NCI-H2196 treated with DMSO at 0.1 percent for 48 hours (cell line): ENCODE data around the gene NIP7.
"Not testable (repeated sequence)": the region's sequence is repeated elsewhere in the genome, so short reads cannot be mapped to it uniquely, and the experiment has no call there.

Experiments
- DNase-seq: peaks from one replicate; lab custom pipeline; 2025; ENCODE audit not compliant: unreplicated experiment; lab: John Stamatoyannopoulos, UW

NIP7 gene

DNA sequence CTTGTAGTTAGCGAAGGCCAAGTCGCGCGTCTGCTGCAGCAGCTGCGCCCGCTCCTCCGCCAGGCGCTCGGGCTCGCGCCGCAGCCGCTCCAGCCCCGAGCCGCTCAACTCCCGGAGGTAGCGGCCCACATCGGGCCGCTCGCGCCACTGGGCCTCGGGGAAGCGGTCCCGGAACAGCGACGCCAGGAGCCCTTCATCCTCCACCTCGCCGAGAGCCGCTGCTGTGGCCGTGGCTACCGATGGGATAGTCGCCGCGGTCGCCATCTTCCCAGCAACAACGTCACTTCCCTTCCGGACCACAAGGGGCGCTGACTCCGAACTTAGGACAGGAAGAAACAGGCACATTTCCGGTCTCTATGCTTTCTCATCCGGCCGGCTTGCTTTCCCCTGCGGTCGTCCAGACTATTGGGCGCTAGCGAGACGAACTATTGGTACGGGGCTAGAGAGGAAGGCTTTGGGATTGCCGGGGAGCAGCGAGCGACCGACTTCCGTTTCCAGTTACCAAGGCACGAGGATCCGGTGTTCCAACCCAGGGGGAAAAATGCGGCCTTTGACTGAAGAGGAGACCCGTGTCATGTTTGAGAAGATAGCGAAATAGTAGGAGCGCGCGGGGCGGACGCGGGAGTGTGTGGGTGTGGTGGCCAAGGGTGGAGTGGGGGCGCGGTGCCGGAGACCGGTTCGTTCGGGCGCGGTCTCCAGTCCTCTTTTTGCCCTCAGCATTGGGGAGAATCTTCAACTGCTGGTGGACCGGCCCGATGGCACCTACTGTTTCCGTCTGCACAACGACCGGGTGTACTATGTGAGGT lies at the start of gene NIP7, which contains the start of gene COG8:
Gene NIP7 (plus strand): TSS at position 484 of the 806 bp plus-strand sequence. CDS start 58 bp downstream, at position 542.
Gene COG8 (minus strand): TSS at position 276 of the 806 bp plus-strand sequence. CDS start 12 bp downstream, at position 264.
- DNase-seq = peak; percentile 89

DNA sequence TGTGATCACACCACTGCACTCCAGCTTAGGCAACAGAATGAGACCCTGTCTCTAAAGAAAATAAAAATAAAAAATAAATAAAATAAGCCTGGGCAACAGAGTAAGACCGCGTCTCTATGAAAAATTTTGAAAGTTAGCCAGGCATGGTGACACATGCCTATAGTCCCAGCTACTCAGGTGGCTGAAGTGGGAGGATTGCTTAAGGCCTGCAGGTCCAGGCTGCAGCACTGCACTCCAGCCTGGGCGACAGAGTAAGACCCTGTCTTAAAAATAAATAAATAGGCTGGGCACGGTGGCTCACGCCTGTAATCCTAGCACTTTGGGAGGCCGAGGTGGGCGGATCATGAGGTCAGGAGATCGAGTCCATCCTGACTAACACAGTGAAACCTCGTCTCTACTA lies 47.9 kb upstream of the NIP7 start:
- not testable (repeated sequence) for DNase-seq

DNA sequence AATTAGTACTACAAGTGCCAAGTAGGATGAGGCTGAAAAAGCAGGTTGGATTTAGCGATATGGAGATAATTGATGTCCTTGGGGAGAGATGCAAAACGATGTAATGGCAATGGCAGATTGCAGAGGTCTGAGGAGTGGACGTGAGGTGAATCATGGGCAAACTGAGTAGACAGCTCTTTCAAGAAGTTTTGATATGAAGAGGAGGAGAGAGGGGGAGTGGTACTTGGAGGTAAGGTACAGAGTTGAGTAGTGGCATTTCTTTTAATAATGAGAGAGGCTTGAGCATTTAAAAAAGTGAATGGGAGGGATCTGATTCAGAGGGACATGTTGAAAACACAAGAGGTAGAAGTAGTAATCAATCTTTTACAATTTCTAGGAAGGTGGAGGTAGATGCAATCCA lies 46.2 kb upstream of the NIP7 start:
- DNase-seq = no peak

DNA sequence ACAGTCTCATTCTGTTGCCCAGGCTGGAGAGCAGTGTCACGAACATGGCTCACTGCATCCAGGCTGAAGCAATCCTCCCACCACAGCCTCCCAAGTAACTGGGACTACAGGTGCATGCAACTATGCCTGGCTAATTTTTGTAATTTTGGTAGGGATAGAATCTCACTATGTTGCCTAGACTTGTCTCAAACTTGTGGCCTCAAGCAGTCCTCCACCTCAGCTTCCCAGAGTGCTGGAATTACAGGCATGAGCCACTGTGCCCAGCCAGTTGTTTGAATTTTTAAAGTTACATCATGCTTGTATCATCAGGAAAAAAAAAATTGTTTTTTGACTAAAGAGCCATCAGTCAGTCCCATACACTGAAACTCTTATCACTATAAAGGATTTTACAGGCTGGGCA lies 45.5 kb upstream of the NIP7 start:
- no peak for DNase-seq

DNA sequence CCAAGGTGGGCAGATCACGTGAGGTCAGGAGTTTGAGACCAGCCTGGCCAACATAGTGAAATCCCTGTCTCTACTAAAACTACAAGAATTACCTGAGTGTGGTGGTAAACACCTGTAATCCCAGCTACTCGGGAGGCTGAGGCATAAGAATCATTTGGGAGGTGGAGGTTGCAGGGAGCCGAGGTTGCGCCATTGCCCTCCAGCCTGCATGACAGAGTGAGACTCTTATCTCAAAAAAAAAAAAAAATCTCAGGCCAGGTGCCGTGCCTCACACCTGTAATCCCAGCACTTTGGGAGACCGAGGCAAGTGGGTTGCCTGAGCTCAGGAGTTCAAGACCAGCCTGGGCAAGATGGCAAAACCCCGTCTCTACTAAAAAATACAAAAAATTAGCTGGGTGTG lies 42.8 kb upstream of the NIP7 start:
- not testable (repeated sequence) for DNase-seq

DNA sequence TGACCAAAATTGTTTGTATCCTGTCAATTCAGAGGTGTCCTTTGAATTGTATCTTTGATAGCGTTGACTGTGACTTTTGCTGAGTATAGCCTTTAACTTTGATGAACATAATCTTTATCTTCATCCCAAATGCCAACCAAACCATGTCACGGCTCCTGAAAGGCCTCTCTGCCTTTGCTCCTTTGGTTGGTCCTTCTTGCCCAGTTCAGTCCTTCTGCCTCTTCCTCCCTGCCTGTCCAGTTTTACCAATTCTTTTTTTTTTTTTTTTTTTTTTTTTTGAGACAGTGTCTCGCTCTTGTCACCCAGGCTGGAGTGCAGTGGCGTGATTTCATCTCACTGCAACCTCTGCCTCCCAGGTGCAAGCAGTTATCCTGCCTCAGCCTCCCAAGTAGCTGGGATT lies 41.3 kb upstream of the NIP7 start:
- DNase-seq = no peak

DNA sequence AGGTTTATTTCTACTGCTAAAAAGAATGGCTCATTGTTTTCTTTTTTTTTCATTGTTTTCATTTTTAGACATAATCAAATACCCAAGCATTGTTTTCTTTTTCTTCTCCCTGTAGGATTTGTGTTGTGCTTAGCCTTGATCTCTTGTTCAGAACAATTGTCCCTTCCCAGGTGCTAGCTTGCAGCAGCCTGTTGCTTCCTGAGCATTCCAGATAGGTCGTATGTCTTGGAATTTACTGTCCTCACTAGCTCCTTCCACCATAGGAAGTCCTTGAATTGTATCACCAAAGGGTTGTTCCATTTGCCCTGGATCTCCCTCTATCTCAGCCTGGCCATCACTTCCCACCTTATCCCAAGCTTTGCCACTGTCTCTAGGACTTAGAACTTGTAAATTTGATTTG lies 38.4 kb upstream of the NIP7 start:
- no peak for DNase-seq

DNA sequence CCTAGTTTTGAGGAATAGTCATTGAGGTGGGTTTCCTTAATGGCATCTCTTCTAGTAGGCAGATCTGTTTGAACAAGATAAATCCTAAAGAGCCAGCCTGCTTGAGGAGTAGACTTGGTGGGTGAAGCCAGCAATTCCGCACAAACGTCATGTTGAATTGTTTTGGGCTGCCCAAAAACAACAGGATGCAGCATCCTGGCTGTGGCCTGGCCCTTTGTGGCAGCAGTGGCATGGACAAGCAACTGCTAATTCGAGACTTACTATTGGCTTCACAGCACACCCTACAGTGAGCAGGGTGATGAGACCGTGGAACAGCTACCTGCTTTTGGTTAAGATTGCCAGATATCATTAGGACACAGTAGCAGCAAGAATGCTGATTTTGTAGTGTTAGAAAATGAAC lies 37.7 kb upstream of the NIP7 start:
- no peak for DNase-seq

DNA sequence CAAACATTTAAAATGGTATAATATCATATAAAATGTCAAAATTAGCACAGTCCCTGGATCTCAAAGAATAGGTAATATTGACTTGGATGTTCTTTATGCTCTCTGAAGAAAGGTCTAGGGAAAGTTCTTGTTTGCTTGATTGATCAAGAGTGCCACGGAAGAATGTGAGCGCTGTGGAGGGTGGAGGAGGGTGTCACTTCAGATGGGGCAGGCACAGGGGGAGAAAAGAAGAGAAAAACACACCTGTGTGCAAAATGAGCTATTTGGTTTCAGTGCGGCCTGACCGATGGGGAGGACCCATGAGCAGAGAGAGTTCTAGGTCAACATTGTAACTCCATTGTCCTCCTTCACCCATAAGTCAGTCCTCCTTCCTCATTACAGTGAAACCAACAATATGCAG lies 37.3 kb upstream of the NIP7 start:
- no peak for DNase-seq

DNA sequence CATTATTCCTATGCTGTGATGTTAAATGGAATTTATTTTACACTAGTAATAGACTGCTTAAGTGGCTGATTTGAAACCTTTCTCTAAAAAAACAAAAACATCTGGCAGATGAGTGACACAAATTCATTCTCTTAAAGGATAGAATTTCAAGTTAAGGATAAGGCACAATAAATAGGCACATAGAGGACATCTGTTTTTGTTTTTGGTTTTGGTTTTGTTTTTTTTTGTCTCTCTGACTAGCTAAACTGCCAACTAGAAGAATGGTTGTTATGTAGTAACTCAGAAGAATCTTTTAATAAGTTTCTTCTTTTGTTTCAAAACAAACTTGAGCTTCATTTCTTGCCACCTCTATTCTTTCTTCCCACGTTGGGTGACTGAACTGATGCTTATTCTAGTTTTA lies 33.5 kb upstream of the NIP7 start:
- no peak for DNase-seq

DNA sequence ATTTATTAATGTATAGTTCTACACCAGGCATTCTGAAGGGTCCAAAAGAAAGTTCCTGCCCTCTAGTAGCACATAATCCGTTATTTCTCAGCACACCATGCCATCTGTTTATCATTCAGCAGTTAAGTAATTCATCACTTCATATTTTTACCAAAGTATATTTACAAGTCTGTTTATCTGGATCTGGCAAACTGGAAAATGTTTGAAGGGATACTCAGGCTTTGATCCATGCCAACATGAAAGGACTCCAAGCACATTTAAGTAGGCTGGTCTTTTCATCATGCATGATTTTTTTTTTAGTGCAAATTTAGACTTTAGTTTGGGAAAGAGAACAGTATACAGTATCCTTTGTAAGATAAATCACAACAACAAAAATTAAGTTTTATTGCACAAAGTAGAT lies 32.5 kb upstream of the NIP7 start:
- DNase-seq = no peak

DNA sequence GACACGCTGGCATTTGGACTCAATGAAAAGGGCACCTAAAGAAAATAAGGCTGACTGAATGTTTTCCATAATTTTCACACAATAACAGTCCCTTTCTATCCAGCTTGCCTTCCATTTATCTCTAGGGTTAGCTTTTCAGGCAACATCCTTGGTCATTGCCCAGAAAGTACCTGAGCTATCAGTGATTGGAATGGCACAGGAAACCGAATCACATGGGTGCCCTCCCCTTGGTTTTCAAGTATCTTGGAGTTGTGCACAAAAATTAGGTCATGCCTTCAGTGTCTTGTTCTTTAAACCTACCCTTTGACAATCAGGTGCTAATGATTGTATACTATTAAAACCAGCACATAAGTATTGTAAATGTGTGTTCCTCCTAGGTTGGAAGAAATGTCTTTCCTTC lies 31.7 kb upstream of the NIP7 start:
- DNase-seq = no peak

DNA sequence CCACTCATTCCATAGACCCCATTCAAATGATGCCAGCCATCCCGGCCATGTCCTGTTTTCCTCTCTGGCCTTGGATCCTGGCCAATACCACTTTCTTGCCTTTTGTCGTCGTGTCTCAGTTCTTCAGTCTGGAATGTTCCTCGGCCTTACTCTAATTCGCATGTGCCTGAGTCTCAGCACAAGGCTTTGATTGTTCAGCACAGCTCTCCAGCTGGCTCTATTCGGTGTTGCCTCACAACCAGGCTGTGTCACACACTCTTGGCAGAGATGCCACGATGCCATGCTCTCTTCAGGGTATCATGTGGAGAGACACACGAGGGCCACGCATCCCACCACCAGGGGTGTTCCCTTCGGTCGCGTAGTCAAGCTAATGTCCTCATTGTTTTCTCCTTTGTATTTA lies 30.3 kb upstream of the NIP7 start:
- DNase-seq = no peak

DNA sequence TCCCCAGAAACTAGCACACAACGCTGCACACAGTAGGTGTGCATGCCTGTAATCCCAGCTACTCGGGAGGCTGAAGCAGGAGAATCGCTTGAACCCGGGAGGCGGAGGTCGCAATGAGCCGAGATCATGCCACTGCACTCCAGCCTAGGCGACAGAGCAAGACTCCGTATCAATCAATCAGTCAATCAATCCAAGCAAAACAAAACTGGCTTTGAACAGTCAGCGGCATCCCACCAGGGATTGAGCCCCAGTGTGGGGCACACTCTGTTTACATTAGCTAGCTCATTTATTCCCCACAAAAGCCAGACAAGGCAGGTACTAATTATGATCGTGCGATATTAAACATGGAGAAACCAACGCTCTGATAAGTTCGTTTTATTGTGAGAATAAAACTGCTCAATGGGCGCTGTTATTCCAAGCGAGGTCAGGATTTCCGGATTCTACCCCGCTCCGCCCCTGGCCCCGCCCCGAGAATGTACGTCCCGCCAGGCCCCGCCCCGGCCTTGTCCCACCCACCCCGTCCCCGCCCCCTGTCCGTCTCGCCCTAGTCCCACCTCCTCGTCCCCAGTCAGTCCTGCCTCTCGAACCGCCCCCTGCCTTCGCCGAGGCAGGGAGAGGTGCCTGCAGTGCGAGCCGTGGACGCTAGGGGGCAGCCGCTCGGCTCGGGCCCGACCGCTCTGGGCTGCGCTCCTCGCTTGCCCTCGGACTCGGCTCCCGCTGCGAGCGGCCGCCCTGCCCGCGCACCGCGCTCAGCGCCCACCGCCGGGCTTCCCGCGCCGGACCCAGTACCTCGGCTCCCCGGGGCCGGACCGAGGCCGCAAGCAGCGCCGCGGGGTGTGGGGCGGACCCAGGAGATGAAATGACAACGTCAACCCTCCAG lies 28.7 kb upstream of the NIP7 start, which contains the start of gene VPS4A:
Gene VPS4A (plus strand): TSS at position 698 of the 880 bp plus-strand sequence. CDS start 162 bp downstream, at position 860.
- peak; percentile 74 for DNase-seq

DNA sequence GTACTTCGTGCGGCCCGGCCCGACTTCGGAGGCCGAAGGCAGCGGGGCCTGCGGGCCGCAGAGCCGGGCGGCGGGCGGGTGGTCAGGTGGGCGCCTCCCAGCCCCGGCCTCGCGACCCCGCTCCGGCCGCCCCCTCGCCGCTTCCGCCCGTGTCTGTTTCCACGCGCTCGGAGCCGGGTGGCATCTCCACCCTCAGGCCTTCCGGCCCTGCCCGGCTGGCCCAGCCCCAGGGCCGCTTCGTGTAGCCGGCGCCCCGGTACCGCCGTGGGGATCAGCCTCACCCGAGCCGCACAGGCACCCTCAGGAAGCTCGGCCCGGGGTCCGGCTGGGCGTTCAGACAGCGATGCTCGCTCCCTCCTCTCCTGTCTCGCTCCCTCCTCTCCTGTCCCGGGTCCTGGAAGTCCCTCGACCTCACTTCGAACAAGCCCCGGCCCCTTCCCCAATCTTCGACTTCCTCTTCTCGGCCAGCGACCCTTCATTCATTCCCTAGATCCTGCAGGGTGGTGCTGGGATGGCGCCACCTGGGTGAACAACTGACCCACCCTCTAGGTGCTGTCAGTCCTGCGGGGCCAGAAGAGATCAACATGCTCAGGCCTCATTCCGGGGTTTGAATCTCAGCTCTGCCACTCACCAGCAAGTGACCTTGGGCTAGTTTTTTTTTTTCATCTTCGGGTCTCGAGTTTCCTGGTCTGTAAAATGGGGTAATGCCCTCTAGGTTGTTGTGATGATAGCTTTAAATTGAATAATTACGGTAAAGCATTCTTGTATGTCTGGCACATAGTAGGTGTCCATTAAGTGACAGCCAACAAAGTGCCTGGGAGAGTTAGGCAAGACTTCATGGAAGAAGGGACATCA lies 27.8 kb upstream of the NIP7 start:
- no peak for DNase-seq

DNA sequence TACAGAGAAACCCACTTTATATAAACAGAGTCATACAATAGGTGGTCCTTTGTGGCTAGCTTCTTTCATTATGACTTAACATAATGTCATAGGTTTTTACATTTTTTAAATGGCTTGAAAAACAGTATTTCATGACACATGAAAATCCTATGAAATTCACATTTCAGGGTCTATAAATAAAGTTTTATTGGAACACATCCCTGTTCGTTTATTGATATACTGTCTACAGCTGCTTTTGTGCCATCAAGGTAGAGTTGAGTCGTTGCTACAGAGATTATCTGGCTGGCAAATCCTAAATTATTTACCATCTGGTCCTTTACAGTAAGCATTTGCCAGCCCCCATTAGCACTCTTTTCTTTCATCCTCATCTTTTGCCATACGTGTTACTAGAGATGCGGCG lies 26.1 kb upstream of the NIP7 start:
- DNase-seq = no peak

DNA sequence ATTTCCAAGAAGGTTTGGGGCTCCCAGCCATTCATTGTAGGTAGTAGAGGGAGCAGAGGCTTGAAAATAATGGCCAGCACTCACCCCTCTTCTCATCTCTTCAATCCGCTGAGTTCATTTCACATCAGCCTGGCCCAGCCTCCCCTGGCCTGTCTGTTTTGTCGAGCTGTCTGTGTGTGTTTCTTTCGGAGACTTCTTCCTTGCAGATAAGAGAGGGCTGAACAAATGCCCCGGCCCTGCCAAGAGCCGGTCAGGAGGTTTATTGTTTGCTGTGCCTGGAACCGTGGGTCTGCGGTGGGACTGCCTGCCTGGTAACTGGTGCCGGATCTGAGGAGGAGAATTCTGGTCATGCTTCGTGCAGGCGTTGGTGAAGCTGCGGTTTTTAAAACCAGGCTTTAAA lies 25.0 kb upstream of the NIP7 start:
- DNase-seq = no peak

DNA sequence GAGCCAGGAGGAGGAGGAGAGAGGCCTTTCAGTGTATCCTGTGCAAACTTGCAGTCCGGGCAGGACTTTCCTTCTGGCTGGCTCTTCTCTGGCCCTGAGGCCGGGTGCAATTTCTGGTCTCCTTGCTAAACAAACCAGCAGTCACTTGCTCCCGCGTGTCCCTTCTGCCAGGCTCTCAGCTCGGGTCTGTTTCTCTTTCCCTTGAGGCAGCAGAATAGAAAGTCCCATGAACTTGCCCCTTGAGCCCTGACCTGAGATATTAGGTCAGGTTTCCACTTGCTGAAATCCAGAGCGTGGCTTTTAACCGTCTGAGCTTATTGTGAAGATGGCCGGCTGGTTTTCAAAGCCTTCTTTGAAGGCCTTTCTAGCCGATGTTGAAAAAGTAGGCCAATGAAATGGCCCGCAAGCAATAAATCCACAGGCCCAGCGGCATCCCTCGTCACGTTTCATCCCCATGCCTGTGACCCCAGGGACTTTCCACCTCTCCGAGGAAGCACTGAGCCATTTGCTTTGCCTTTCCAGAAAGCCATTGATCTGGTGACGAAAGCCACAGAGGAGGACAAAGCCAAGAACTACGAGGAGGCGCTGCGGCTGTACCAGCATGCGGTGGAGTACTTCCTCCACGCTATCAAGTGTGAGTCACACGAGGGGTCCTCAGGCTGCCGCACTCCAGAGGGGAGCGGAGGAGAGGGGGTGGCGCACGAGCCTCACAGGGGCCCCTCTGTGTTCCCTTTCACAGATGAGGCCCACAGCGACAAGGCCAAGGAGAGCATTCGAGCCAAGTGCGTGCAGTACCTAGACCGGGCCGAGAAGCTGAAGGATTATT lies 23.9 kb upstream of the NIP7 start:
- no peak for DNase-seq

DNA sequence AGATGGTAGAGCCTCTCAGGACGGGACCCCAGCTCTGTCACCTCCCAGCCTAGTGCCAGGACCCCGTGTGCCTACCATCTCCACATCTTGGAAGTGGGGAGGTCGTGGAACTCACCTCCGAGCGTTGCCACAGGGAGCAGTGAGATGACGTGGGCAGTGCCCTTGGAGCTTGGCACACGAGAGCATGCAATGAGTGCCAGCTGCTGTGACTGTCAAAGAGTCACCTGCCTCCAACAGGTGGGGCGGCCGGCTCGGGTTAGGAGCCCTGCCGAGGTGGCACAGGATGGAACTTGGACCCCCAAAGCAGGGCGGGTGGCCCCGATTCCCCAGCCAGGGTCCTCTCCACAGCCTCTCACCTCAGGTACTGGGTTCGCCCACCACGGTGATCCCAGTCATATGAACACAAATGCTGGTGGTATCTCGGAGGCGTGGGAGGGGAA lies 23.0 kb upstream of the NIP7 start:
- DNase-seq = no peak
